Activated CD8-positive, alpha-beta T cell treated with anti-CD3 and anti-CD28 coated beads for 36 hours (primary cell): ENCODE measurements around the gene GIGYF2. TPM values are rescaled to one million over a fixed set of nuclear protein-coding genes. Genes with fewer than 3 reads are reported as not detected.
"Not testable (repeated sequence)": the region's sequence is repeated elsewhere in the genome, so short reads cannot be mapped to it uniquely, and the experiment has no call there.

Experiments used
- ATAC-seq: fragments of 200-7000 bp; cut with Tn5 transposase; one replicate; pipeline ENCODE4 v1.10.0; 2021; ENCODE audit warnings: mild to moderate bottlenecking, moderate library complexity
- CTCF ChIA-PET: fragments of 350-600 bp; sonication (Branson Sonifier 250); formaldehyde crosslinking; loops from one replicate; lab custom pipeline; 2021; ENCODE audit warnings: antibody characterized with exemption; lab: Charles Lee
- POLR2A ChIA-PET: fragments of 350-600 bp; sonication (Branson Sonifier 250); formaldehyde crosslinking; loops from one replicate; lab custom pipeline; 2021; ENCODE audit warnings: antibody characterized with exemption; lab: Charles Lee
- DNase-seq: peaks from one replicate; pipeline ENCODE4 v3.0.0-alpha.2; 2020
- H3K27ac Mint-ChIP-seq: one replicate; pipeline ENCODE4 v1.8.0; 2021; ENCODE audit warnings: mild to moderate bottlenecking, mixed read lengths
- H3K27me3 Mint-ChIP-seq: one replicate; pipeline ENCODE4 v1.8.0; 2021; ENCODE audit warnings: mixed read lengths
- H3K36me3 Mint-ChIP-seq: one replicate; pipeline ENCODE4 v1.8.0; 2021; ENCODE audit warnings: low read depth, mixed read lengths
- H3K4me1 Mint-ChIP-seq: one replicate; pipeline ENCODE4 v1.8.0; 2021; ENCODE audit warnings: low read depth, mixed read lengths
- H3K4me3 Mint-ChIP-seq: one replicate; pipeline ENCODE4 v1.8.0; 2021; ENCODE audit warnings: mild to moderate bottlenecking, moderate library complexity, mixed read lengths
- H3K9me3 Mint-ChIP-seq: one replicate; pipeline ENCODE4 v1.8.0; 2021; ENCODE audit warnings: mixed read lengths
- intact Hi-C: fragments of 100-400 bp; cut with micrococcal nuclease; formaldehyde crosslinking; loops from one replicate; pipeline ENCODE4 v1.10.0; 2022
- total RNA-seq, 2 experiments: library from RNA; stranded (reverse); gene quantifications; one replicate each; pipeline ENCODE4 v1.2.3, GENCODE V29; 2021
- TF ChIP-seq, protein P1 (sequence below): fragments of 200-600 bp; IDR thresholded peaks from one replicate; pipeline ENCODE4 v1.8.0; 2022; ENCODE audit warnings: antibody characterized with exemption, mild to moderate bottlenecking

The GIGYF2 gene
- total RNA-seq, 2 experiments from 2014 or later: 49.7 to 52.5 TPM

- ChIA-PET POLR2A (interaction anchor here (1.2 kb wide), 1 partner anchor 21 kb away, joined by 3 read pairs; no protein-coding TSS in a partner anchor), CTCF (interaction anchor here (1.0 kb wide), 1 partner anchor 17 kb away, joined by 3 read pairs; no protein-coding TSS in a partner anchor)
- Mint-ChIP-seq H3K27ac (no peak overlapping the region), H3K4me1 (no peaks in the 10 kb centered on the region), H3K9me3 (no peaks in the 10 kb centered on the region), H3K36me3 (no peaks in the 10 kb centered on the region), H3K27me3 (no peaks in the 10 kb centered on the region), H3K4me3 (no peak overlapping the region)
- intact Hi-C loops: no loop called here
- TF ChIP-seq, protein P1, sequence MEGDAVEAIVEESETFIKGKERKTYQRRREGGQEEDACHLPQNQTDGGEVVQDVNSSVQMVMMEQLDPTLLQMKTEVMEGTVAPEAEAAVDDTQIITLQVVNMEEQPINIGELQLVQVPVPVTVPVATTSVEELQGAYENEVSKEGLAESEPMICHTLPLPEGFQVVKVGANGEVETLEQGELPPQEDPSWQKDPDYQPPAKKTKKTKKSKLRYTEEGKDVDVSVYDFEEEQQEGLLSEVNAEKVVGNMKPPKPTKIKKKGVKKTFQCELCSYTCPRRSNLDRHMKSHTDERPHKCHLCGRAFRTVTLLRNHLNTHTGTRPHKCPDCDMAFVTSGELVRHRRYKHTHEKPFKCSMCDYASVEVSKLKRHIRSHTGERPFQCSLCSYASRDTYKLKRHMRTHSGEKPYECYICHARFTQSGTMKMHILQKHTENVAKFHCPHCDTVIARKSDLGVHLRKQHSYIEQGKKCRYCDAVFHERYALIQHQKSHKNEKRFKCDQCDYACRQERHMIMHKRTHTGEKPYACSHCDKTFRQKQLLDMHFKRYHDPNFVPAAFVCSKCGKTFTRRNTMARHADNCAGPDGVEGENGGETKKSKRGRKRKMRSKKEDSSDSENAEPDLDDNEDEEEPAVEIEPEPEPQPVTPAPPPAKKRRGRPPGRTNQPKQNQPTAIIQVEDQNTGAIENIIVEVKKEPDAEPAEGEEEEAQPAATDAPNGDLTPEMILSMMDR: no peak
- ATAC-seq (no peak), DNase-seq (no peak)
These were observed 206.9 kb downstream of the GIGYF2 start for GRCh38 chr2:232903989-232904388.

- H3K9me3 Mint-ChIP-seq, H3K36me3 Mint-ChIP-seq, intact Hi-C loops, ATAC-seq, DNase-seq, H3K27ac Mint-ChIP-seq, CTCF ChIA-PET, H3K4me1 Mint-ChIP-seq, H3K4me3 Mint-ChIP-seq: not testable (repeated sequence)
- POLR2A ChIA-PET: interaction anchor here (0.7 kb wide), 1 partner anchor 76 kb away, joined by 3 read pairs; no protein-coding TSS in a partner anchor
- H3K27me3 Mint-ChIP-seq: peaks cover 14% of the 10 kb centered on the region
These were observed 210.0 kb downstream of the GIGYF2 start for GRCh38 chr2:232906867-232907717.

DNA sequence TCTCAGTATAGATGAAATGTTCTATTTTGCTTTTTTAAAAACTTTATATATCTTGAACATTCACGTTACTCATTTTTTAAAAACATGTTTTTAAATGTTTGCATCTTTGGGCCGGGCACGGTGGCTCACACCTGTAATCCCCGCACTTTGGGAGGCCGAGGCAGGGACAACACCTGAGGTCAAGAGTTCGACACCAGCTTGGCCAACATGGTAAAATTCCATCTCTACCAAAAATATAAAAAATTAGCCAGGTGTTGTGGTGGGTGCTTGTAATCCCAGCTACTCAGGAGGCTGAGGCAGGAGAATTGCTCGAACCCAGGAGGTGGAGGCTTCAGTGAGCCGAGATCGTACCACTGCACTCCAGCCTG, 210.6 kb downstream of the GIGYF2 start:
- H3K4me1 Mint-ChIP-seq, H3K9me3 Mint-ChIP-seq, H3K36me3 Mint-ChIP-seq, intact Hi-C loops, DNase-seq, H3K4me3 Mint-ChIP-seq, CTCF ChIA-PET, POLR2A ChIA-PET, H3K27ac Mint-ChIP-seq, ATAC-seq: not testable (repeated sequence)
- H3K27me3 Mint-ChIP-seq: peaks cover 16% of the 10 kb centered on the region

GRCh38 chr2:232908695-232909094, 211.6 kb downstream of the GIGYF2 start:
- Mint-ChIP-seq H3K4me3 (no peak overlapping the region), H3K27me3 (peaks cover 16% of the 10 kb centered on the region), H3K27ac (no peak overlapping the region), H3K9me3 (peaks cover 4% of the 10 kb centered on the region), H3K4me1 (no peaks in the 10 kb centered on the region), H3K36me3 (no peaks in the 10 kb centered on the region)
- TF ChIP-seq, protein P1: no peak
- intact Hi-C loops: no loop called here
- ATAC-seq (no peak), DNase-seq (no peak)
- ChIA-PET CTCF (no interaction called here), POLR2A (no interaction called here)

Other genes with a start within 250 kb of the GIGYF2 start
- not detected for gene ALPI, start 241.2 kb upstream of the GIGYF2 start, total RNA-seq
- gene ECEL1, start 209.5 kb upstream of the GIGYF2 start, total RNA-seq: under 1 TPM; 0.56 to 0.72 TPM
- gene PRSS56, start 176.9 kb upstream of the GIGYF2 start, total RNA-seq: not detected
- not detected for gene CHRND, start 171.2 kb upstream of the GIGYF2 start, total RNA-seq
- gene CHRNG, start 157.6 kb upstream of the GIGYF2 start, total RNA-seq: not detected
- 1 to 10 TPM; 8.3 to 8.7 TPM for gene TIGD1, start 146.8 kb upstream of the GIGYF2 start, total RNA-seq
- gene EIF4E2, start 146.6 kb upstream of the GIGYF2 start, total RNA-seq: 10 to 100 TPM; 49.2 to 50.4 TPM
- gene EFHD1, start 63.7 kb upstream of the GIGYF2 start, total RNA-seq: 1 to 10 TPM in 1 of 2 experiments, under 1 TPM in 1; 0.70 to 1.2 TPM
- not detected for gene KCNJ13, start 79.2 kb downstream of the GIGYF2 start, total RNA-seq
- 1 to 10 TPM; 2.1 to 2.4 TPM for gene SNORC, start 172.9 kb downstream of the GIGYF2 start, total RNA-seq